Body of pancreas (tissue), 4 donors: ENCODE results near the gene ANKRD12. TPM values are rescaled to one million over a fixed set of nuclear protein-coding genes. Genes with fewer than 3 reads are reported as not detected.
"Not testable (repeated sequence)": the region's sequence is repeated elsewhere in the genome, so short reads cannot be mapped to it uniquely, and the experiment has no call there.

Experiments used
- ATAC-seq: fragments of 150-250 bp; one replicate; pipeline ENCODE4 v1.9.1; 2016
- DNase-seq, 4 donors: peaks; one replicate each; pipeline ENCODE4 v3.0.0-alpha.2; 2019
- H3K27ac ChIP-seq, 4 donors: fragments of 200-600 bp; sonication (generic); 1 replicate in 3 of 4; 2 replicates in 1 of 4; pipeline versions ENCODE4 v1.5.1 to v1.6.1; 2016 to 2019; ENCODE audit warnings: mild to moderate bottlenecking in 1 of 4, mixed read lengths in 1 of 4, moderate library complexity in 1 of 4
- H3K27me3 ChIP-seq, 2 donors: fragments of 200-600 bp; sonication (generic); one replicate each; pipeline ENCODE4 v1.6.0; 2016; ENCODE audit warnings: mild to moderate bottlenecking in 1 of 2
- H3K36me3 ChIP-seq, 2 donors: fragments of 200-600 bp; sonication (generic); replicated peaks in 1 of 2; 2 replicates each; pipeline ENCODE4 v1.5.1; 2016; ENCODE audit warnings: low read depth in 2 of 2; ENCODE audit not compliant: insufficient read depth in 1 of 2
- H3K4me1 ChIP-seq: fragments of 200-600 bp; sonication (generic); one replicate; pipeline ENCODE4 v1.6.0; 2016
- H3K4me3 ChIP-seq, 2 donors: fragments of 200-600 bp; sonication (generic); 1 replicate in 1 of 2; 2 replicates in 1 of 2; pipeline ENCODE4 v1.5.1; 2016 to 2019
- H3K9me3 ChIP-seq, 3 donors: fragments of 200-600 bp; sonication (generic); 1 replicate in 2 of 3; 2 replicates in 1 of 3; pipeline ENCODE4 v1.5.1; 2016
- POLR2A ChIP-seq, 3 donors: fragments of 450-650 bp; IDR thresholded peaks; one replicate each; pipeline ENCODE4 v1.6.1; 2016; ENCODE audit warnings: antibody characterized with exemption in 3 of 3, mild to moderate bottlenecking in 2 of 3
- WGBS, 2 donors: methylation state at CpG; one replicate each; pipeline ENCODE4 v1.1.5; 2017; 5-methylcytosine and 5-hydroxymethylcytosine counted together
- intact Hi-C: fragments of 100-400 bp; cut with DNase I; formaldehyde crosslinking; loops from one replicate; pipeline ENCODE4 v1.15.1; 2023
- total RNA-seq, 2 donors: library from RNA; depleted of rRNA; stranded (reverse); fragments of >200 nt; gene quantifications; one replicate each; pipeline ENCODE4 v1.1.0, GENCODE V29; 2016
- TF ChIP-seq, protein P1 (sequence below), 7 experiments: fragments of 450-650 bp in 4 of 7; fragments of 200-600 bp in 3 of 7; sonication (generic) in 3 of 7; IDR thresholded peaks; one replicate each; pipeline ENCODE4 v1.5.1; 2016 to 2019; ENCODE audit warnings: antibody characterized with exemption in 7 of 7

Gene ANKRD12
- total RNA-seq, 2 donors from 2014 or later: 25.4 to 32.9 TPM

GRCh38 chr18:9249254-9249653 is 112.7 kb downstream of the ANKRD12 start:
- TF ChIP-seq, protein P1, sequence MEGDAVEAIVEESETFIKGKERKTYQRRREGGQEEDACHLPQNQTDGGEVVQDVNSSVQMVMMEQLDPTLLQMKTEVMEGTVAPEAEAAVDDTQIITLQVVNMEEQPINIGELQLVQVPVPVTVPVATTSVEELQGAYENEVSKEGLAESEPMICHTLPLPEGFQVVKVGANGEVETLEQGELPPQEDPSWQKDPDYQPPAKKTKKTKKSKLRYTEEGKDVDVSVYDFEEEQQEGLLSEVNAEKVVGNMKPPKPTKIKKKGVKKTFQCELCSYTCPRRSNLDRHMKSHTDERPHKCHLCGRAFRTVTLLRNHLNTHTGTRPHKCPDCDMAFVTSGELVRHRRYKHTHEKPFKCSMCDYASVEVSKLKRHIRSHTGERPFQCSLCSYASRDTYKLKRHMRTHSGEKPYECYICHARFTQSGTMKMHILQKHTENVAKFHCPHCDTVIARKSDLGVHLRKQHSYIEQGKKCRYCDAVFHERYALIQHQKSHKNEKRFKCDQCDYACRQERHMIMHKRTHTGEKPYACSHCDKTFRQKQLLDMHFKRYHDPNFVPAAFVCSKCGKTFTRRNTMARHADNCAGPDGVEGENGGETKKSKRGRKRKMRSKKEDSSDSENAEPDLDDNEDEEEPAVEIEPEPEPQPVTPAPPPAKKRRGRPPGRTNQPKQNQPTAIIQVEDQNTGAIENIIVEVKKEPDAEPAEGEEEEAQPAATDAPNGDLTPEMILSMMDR (IDR thresholded peaks at IDR 0.05): no peak
- TF ChIP-seq POLR2A (IDR thresholded peaks at IDR 0.05): no peak
- intact Hi-C loops: no loop called here
- no peak for ATAC-seq

GRCh38 chr18:9259173-9259572 is 122.6 kb downstream of the ANKRD12 start:
- no peak overlapping the region for H3K27ac ChIP-seq
- ATAC-seq (no peak), DNase-seq (no peak)
- no peak for TF ChIP-seq POLR2A (IDR thresholded peaks at IDR 0.05)
- TF ChIP-seq, protein P1 (IDR thresholded peaks at IDR 0.05): no peak
- H3K4me1 ChIP-seq: no peaks in the 10 kb centered on the region
- H3K9me3 ChIP-seq: no peaks in the 10 kb centered on the region
- WGBS, 2 donors: 95 to 99% methylated on average over 3 of the region's 3 CpGs
- H3K27me3 ChIP-seq: no peaks in the 10 kb centered on the region
- H3K36me3 ChIP-seq: no peaks in the 10 kb centered on the region
- H3K4me3 ChIP-seq: no peak overlapping the region
- intact Hi-C loops: no loop called here

More at GRCh38 chr18:9249254-9249653, 112.7 kb downstream of the ANKRD12 start:
- Histone ChIP-seq H3K27me3 (no peaks in the 10 kb centered on the region), H3K4me3 (no peak overlapping the region), H3K4me1 (no peaks in the 10 kb centered on the region), H3K27ac (no peak overlapping the region), H3K36me3 (peaks cover 5 to 6% of the 10 kb centered on the region in 2 donors), H3K9me3 (no peaks in the 10 kb centered on the region)
- WGBS, 2 donors: 97 to 99% methylated on average over 2 of the region's 2 CpGs
- DNase-seq: no peak

GRCh38 chr18:9260388-9261380 is 124.1 kb downstream of the ANKRD12 start:
- DNase-seq (no peak), ATAC-seq (no peak)
- intact Hi-C loops: no loop called here
- Histone ChIP-seq H3K27ac (no peak overlapping the region), H3K4me1 (no peaks in the 10 kb centered on the region), H3K36me3 (peaks cover 0 to 9% of the 10 kb centered on the region in 2 donors), H3K9me3 (no peaks in the 10 kb centered on the region), H3K4me3 (no peak overlapping the region), H3K27me3 (no peaks in the 10 kb centered on the region)
- WGBS, 2 donors: 74 to 78% methylated on average over 4 of the region's 4 CpGs
- TF ChIP-seq POLR2A (IDR thresholded peaks at IDR 0.05): no peak
- TF ChIP-seq, protein P1 (IDR thresholded peaks at IDR 0.05): no peak

DNA sequence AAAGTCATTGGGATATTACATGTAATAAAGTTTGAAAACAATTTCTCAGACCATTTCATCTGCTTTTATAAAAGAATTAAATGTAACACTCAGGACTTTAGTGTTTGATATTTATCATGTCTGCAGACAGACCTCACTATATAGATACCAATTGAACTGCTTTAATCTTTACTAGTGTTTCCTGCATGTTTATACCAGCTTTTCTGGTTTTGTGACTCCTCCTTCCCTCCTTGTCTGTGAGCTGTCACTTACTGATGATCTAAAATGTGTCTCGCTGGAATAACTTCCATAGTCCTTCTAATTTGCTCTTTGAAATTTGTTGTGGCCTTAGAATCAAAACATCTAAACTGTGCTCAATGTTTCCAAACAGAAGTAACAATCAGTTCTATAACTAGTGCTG is 126.7 kb downstream of the ANKRD12 start:
- Histone ChIP-seq H3K27me3 (no peaks in the 10 kb centered on the region), H3K4me3 (no peak overlapping the region), H3K9me3 (no peaks in the 10 kb centered on the region), H3K36me3 (peaks cover 0 to 9% of the 10 kb centered on the region in 2 donors), H3K4me1 (no peaks in the 10 kb centered on the region), H3K27ac (no peak overlapping the region)
- 97 to 100% methylated on average over 1 of the region's 1 CpG for WGBS, 2 donors
- intact Hi-C loops: no loop called here
- TF ChIP-seq, protein P1 (IDR thresholded peaks at IDR 0.05): no peak
- ATAC-seq: no peak
- DNase-seq: no peak

- ATAC-seq, H3K9me3 ChIP-seq, H3K4me3 ChIP-seq, H3K36me3 ChIP-seq, H3K4me1 ChIP-seq, H3K27ac ChIP-seq, intact Hi-C loops, DNase-seq, H3K27me3 ChIP-seq: not testable (repeated sequence)
- 95 to 98% methylated on average over 15 of the region's 15 CpGs for WGBS, 2 donors
These were observed 128.2 kb downstream of the ANKRD12 start for GRCh38 chr18:9264797-9265196.
